LNCAP (cell line): ENCODE data around the gene RBM7.

Experiments
- TF ChIP-seq, protein P1 (sequence below): fragments of 450-650 bp; IDR thresholded peaks from 2 replicates; pipeline ENCODE4 v1.5.1; 2017; ENCODE audit warnings: mild to moderate bottlenecking

Gene RBM7

DNA sequence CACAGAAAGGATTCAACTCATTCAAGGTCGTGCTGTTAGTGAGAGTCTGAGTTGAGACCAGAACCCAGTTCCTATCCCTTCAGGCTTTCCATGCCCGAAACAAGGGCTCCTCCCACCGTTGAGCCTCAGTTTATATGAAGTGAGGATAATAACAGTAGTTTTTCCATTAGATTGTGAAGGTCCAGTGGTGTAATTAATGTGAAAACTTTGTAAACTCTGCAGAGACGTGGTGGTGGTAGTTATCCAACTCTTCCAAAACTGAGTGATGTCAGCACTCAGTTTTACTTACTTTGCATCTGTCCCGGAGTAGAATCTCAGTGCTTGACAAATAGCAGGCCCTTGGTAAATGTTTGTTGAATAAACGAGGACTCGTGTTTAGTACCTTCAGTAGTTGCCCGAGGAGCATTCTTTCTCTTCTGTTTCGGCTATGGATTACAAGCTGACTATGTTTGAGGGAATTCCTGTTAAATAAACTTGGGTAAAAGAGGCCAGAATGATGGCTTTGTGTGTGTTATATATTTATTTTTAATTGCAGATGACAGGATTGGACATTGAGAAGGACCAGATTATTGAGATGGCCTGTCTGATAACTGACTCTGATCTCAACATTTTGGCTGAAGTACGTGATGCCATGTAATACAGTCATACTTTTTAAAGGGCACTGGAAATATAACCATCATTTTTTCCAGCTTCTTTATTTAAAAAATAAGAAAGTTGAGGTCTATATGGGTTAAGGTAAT is 39.8 kb downstream of the RBM7 start:
- TF ChIP-seq, protein P1, sequence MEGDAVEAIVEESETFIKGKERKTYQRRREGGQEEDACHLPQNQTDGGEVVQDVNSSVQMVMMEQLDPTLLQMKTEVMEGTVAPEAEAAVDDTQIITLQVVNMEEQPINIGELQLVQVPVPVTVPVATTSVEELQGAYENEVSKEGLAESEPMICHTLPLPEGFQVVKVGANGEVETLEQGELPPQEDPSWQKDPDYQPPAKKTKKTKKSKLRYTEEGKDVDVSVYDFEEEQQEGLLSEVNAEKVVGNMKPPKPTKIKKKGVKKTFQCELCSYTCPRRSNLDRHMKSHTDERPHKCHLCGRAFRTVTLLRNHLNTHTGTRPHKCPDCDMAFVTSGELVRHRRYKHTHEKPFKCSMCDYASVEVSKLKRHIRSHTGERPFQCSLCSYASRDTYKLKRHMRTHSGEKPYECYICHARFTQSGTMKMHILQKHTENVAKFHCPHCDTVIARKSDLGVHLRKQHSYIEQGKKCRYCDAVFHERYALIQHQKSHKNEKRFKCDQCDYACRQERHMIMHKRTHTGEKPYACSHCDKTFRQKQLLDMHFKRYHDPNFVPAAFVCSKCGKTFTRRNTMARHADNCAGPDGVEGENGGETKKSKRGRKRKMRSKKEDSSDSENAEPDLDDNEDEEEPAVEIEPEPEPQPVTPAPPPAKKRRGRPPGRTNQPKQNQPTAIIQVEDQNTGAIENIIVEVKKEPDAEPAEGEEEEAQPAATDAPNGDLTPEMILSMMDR: no peak

DNA sequence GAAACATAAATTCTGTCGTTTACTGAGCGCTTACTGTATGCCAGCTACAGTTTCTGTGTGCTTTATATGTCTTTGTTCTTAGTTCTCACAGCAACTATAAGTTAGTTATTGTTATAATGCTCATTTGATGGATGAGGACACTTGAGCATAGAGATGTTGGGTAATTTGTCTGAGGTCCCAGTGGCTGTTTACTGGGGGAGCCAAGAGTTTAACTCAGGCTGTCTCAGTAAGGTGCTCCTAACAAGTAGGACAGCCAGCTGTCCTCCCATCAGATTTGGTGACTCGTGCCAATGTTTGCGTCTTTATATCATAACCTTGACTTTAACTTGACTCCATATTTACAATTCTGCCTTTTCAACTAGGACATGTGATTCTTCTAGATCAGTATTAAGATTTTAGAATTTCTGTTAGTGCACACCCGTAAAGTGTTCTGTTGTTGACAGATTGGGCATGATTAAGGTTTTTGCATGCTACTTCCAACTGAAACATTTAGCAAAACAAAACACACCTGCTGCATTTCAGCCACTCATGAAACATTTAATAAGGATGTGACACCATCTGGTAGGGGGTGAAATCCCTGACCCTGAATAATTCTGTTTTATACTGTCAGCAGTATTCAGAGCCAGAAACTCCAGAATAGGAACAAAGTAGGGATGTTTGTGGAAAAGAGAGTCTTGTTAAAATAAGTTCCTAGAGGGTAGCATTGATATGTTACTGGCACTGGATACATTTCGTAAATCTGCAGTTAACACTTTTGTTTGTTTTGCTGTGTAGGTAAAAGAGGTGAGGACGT is 40.7 kb downstream of the RBM7 start:
- TF ChIP-seq, protein P1: no peak

DNA sequence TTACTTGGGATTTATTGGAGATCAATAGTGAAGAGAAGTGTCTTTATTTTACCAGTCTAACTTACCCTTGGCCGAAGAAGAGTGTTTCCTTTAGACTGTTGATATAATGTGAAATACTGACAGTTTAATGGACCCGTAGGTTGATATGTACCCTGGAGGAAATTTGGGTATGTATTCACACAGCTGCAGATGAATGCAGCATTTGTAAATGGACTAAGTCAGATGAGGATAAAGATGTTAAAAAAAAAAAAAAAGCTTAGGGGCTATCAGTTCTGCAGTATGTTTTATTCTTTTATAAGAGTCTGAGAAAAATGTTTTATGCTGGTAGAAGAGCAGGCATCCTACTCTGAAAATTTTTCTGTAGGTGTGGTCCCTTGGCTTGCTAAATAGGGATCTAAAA is 41.5 kb downstream of the RBM7 start:
- TF ChIP-seq, protein P1: no peak

DNA sequence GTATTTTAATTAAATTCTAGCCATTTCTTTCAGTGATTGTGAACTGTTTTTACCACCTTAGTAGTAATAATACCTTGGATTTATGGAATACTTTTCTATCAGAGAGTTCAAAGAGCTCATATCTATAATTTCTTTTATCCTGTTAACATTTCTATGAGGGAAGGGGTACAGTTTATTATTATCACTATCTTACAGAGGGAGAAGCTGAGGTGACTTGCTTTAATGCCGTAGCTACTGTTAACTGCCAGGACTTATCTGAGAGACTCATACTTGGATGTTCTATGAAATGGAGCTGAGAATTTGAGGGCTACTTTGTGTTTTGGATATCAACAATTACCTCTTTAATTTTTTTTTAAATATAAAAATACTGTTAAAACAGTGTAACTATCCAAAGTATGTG is 42.1 kb downstream of the RBM7 start:
- TF ChIP-seq, protein P1: no peak

DNA sequence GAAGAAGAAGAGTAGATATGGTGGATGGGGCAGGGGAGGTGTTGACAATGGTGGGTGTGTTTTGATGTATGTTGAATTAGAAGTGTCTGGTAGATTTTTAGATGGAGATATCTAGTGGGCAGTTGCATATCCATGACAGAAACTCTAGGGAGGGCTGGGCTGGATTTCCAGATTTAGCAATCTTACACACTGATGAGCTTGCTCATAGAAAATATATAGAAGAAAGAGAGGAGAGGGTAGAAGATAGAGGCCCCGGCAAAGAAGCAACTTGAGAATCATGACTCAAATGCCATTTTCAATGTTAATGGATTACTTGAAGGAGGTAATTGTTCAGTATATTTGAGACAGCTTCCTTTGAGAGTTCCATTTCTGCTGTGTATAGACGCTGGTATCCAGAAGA is 47.0 kb downstream of the RBM7 start:
- TF ChIP-seq, protein P1: no peak

DNA sequence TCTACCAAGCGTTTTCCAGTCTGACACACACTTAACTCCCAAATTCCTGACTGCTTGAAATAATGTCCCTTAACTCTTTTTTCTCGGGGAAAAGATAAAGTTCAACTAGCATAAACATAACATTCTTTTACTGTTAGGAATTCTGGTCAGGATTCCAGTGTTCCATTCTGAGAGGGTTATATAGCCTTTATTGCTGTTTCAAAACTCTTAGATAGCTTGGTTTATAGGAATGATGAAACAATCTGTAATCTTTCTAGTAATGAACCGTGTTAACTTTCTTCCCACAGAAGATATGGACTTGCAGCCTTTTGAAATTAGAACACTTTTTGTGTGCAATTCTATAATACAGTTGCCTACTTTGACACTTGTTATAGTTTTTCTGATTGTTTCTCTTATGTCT is 47.4 kb downstream of the RBM7 start:
- TF ChIP-seq, protein P1: no peak

DNA sequence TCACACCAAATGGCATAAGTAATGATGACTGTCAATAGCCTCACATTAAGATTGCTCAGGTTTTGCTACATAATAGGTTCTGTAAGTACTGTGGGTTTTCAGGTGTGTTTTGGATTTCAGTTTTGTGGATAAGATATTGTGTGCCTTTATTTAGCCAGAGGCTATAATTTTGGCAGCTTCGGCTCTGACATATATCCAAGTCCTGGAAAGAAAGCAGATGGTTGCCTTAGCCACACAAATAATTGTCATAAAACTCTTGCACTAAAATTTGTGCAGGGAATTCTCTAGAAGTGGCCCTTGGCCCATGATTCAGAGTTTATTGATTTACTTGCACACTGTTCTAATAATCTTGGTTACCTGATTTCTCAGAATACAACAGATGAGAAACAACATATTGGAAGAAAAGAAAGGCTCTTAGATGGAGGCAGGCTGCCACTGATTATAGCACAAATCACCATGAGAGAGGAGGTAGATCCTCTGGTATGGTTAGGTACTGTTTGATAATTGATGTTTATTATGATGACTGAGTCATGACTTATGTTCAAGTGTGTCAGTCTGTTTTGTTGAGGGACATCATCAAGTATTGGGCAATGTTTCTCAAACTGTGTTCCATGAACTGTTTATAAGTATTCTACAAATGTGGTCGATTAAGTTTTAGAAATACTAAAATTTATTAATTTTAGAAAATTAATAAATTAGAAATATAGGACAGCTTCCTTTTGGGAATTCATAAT is 48.5 kb downstream of the RBM7 start:
- TF ChIP-seq, protein P1: no peak
